Measurements from ENCODE around the gene ACSS3.
"Not testable (repeated sequence)": the region's sequence is repeated elsewhere in the genome, so short reads cannot be mapped to it uniquely, and the experiment has no call there.

ACSS3 gene, protein sequence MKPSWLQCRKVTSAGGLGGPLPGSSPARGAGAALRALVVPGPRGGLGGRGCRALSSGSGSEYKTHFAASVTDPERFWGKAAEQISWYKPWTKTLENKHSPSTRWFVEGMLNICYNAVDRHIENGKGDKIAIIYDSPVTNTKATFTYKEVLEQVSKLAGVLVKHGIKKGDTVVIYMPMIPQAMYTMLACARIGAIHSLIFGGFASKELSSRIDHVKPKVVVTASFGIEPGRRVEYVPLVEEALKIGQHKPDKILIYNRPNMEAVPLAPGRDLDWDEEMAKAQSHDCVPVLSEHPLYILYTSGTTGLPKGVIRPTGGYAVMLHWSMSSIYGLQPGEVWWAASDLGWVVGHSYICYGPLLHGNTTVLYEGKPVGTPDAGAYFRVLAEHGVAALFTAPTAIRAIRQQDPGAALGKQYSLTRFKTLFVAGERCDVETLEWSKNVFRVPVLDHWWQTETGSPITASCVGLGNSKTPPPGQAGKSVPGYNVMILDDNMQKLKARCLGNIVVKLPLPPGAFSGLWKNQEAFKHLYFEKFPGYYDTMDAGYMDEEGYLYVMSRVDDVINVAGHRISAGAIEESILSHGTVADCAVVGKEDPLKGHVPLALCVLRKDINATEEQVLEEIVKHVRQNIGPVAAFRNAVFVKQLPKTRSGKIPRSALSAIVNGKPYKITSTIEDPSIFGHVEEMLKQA

DNA sequence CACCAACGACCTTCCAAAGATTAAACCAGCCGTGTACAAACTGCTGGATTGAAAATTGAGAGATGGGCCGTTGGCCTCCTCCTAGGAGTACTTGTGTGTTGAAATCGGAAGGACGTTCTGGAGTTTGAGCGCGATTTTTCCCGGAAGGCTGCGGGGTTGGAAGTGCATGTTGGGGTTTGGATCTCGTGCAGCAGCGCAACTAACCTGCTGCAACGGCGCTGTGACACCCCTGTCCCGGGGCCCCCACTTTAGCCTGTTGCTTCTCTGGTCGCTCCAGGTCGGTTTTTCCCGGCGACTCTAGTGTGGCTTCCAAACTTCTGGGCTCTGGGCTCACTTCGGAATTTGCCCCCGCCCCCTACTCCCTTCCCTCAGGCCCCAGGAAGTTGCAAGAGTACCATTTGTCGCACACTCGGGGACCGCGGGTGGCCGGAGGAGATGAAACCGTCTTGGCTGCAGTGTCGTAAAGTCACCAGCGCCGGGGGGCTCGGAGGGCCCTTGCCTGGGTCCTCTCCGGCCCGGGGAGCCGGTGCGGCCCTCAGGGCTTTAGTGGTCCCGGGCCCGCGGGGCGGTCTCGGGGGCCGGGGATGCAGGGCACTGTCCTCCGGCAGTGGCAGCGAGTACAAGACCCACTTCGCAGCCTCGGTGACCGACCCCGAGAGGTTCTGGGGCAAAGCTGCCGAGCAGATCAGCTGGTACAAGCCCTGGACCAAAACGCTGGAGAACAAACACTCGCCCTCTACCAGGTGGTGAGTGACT lies at the start of gene ACSS3:
Gene ACSS3, plus strand, starts transcription at position 394 of the 756 bp plus-strand sequence. Its CDS starts 42 bp downstream, at position 436.
- H3K4me3 ChIP-seq: peak within 1 kb of the TSS; percentile 89
- peak within 1 kb of the TSS; percentile 81 to 90 for H3K27ac ChIP-seq
- peak; percentile 80 for DNase-seq (ENCODE audit: low spot score)
- TF ChIP-seq, protein P1, sequence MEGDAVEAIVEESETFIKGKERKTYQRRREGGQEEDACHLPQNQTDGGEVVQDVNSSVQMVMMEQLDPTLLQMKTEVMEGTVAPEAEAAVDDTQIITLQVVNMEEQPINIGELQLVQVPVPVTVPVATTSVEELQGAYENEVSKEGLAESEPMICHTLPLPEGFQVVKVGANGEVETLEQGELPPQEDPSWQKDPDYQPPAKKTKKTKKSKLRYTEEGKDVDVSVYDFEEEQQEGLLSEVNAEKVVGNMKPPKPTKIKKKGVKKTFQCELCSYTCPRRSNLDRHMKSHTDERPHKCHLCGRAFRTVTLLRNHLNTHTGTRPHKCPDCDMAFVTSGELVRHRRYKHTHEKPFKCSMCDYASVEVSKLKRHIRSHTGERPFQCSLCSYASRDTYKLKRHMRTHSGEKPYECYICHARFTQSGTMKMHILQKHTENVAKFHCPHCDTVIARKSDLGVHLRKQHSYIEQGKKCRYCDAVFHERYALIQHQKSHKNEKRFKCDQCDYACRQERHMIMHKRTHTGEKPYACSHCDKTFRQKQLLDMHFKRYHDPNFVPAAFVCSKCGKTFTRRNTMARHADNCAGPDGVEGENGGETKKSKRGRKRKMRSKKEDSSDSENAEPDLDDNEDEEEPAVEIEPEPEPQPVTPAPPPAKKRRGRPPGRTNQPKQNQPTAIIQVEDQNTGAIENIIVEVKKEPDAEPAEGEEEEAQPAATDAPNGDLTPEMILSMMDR (IDR thresholded peaks at IDR 0.05): no peak

DNA sequence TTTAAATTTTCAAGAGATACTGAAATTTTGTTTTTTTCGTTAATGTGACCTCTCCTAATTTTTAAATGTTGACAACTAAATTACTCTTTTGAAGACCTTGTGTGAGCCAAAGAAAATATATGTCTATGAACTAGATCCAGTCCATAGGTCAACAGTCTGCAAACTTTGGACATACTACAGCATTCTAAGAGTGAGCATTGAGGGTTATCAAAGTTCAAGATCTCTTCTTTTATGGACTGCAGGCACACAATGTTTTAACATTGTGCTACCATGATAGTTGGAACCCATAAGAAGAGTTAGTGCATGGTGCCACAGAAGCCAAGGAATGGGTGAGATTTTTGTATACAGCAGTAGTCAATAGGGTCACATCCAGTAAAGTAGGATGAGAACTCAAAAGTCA lies 43.0 kb upstream of the ACSS3 start:
- TF ChIP-seq, protein P1 (IDR thresholded peaks at IDR 0.05): no peak
- no peak overlapping the region for H3K4me3 ChIP-seq
- DNase-seq (ENCODE audit: low spot score): no peak
- H3K27ac ChIP-seq: no peak overlapping the region

DNA sequence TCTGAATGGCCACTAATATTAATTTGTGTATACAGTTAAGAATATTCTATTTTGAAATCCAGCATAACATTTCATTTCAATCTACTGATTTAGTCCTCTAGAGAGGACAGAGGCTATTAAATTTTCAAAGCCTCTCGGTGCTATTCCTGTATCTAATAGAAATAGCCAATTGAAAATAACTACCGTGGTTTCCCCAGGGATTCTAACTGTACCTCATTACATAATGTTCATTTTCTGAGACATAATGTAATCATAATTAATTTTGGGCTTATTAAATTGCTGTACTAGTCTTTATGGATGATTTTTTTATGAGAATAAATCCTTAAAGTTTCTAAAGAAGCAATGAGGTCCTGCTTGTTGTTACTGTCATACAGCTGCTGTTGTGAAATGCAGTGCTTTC lies 38.6 kb upstream of the ACSS3 start:
- no peak overlapping the region for H3K27ac ChIP-seq
- TF ChIP-seq, protein P1 (IDR thresholded peaks at IDR 0.05): no peak
- no peak for DNase-seq (ENCODE audit: low spot score)
- no peak overlapping the region for H3K4me3 ChIP-seq

DNA sequence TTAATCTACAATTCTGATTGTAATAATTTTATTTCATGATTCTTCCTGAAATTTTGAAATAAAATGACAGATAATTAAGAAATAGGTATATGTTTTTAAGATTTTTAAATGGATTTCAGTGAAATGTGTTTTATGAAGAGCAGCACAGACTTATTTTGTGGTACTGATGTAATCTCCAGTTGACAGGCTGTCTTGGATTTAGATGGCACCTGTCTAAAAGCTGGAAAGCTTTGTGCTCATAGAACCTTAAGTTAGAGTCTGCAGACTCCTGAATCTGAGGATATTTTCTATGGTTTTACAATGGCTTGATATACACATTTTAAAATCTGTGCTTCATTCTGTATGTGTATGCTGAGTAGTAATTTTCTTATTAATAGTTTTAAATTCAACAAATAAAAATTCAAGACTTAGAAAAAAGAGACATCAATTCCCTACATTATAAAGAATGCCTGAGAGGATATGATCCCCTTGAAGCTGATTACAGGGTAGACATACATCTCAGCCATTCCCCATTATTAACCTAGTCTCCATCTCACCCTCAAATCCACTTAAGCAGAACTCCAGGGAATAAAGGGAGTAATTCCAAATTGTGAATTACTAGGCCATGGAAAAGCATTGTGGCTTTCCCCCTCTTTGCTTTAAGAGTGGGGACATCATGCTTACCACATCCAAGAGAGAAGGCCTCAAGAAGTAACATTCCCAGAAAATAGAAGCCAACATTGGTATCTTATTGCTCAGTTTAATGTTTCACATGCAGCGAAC lies 33.7 kb upstream of the ACSS3 start:
- DNase-seq (ENCODE audit: low spot score): no peak
- no peak overlapping the region for H3K27ac ChIP-seq
- TF ChIP-seq, protein P1 (IDR thresholded peaks at IDR 0.05): no peak
- H3K4me3 ChIP-seq: no peak overlapping the region

DNA sequence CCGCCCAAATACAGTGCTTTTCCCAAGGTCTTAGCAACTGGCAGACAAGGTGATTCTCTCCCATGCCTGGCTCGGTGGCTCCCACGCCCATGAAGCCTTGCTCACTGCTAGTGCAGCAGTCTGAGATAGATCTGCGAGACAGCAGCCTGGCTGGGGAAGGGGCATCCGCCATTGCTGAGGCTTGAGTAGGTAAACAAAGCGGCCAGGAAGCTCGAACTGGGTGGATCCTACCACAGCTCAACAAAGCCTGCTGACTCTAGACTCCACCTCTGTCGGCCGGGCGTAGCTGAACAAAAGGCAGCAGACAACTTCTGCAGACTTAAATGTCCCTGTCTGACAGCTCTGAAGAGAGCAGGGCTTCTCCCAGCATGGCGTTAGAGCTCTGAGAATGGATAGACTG lies 12.9 kb upstream of the ACSS3 start:
- not testable (repeated sequence) for DNase-seq (ENCODE audit: low spot score); H3K4me3 ChIP-seq

DNA sequence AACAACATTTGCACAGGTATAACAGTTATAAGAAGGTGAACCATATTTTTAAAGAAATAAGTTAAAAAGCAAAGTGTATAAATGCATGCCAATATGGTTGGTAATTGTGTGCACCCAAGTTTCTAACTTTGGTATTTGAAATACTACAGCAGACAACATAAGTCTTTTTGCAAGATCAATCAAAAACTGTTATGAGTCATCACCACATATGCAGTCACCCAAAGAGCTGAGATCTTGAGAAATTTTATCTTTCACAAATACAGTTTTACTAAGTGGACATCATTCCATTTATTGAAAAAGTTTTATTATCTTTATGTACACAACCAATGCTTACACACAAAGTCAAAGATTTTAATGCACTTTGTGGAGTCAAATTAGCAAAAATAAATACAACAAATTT lies 7.0 kb upstream of the ACSS3 start:
- no peak overlapping the region for H3K4me3 ChIP-seq
- no peak overlapping the region for H3K27ac ChIP-seq
- no peak for DNase-seq (ENCODE audit: low spot score)
- TF ChIP-seq, protein P1 (IDR thresholded peaks at IDR 0.05): no peak

More for the DNA sequence above, 12.9 kb upstream of the ACSS3 start:
- H3K27ac ChIP-seq: not testable (repeated sequence)
